Measurements from ENCODE around the gene PTPRF.

DNA sequence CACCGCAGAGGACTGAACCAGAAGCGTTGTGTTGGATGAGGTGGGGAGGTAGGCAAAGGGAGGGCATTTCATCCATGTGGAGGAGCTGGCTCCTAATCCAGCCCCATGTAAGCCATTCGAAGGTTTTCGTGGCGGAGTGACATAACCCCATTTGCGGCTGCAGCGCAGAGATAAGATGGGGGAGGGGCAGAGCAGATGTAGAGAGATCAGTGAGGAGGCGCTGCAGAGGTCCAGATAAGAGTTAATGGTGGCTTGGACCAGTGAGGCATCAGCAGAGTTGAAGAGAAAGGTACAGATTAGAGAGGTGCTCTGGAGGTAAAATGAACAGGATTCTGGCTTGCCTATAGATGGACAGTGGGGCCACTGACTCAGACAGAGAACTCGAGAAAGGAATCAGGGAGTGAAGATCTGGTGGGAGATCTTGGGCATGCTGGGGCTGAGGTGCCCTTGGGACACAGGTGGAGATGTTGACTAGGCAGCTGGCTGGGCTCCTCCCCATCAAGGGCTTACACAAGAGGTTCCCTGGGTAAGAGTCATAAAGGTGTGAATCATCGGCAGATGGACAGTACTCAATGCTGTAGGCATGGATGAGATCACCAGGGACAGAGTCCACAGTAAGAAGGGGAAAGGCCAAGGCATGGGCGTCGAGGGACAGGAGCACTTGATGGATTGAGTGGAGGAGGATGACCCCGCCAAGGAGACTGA lies 7.8 kb upstream of the PTPRF start:
- TF ChIP-seq HDGF (IDR thresholded peaks at IDR 0.05; ENCODE audit: borderline replicate concordance) (no peak), FOXM1 (IDR thresholded peaks at IDR 0.05; ENCODE audit: borderline replicate concordance) (no peak), LEF1 (IDR thresholded peaks at IDR 0.05; ENCODE audit: borderline replicate concordance) (no peak)

All from HEK293T (cell line).